Choroid plexus epithelial cell (primary cell): Measurements from ENCODE around the gene CDK14.

Experiments
- DNase-seq: peaks from one replicate; pipeline ENCODE4 v3.0.0-alpha.2; 2010; ENCODE audit warnings: low read depth
- H3K4me3 ChIP-seq: 2 replicates; pipeline ENCODE4 v1.5.1; 2011; ENCODE audit warnings: low read depth, mild to moderate bottlenecking, control low read depth, low read length, moderate library complexity
- TF ChIP-seq, protein P1 (sequence below): conservative IDR thresholded peaks from 2 replicates; pipeline ENCODE4 v1.5.1; 2011; ENCODE audit warnings: low read depth, mild to moderate bottlenecking, control low read depth, inconsistent platforms, low read length, moderate library complexity

Gene CDK14

DNA sequence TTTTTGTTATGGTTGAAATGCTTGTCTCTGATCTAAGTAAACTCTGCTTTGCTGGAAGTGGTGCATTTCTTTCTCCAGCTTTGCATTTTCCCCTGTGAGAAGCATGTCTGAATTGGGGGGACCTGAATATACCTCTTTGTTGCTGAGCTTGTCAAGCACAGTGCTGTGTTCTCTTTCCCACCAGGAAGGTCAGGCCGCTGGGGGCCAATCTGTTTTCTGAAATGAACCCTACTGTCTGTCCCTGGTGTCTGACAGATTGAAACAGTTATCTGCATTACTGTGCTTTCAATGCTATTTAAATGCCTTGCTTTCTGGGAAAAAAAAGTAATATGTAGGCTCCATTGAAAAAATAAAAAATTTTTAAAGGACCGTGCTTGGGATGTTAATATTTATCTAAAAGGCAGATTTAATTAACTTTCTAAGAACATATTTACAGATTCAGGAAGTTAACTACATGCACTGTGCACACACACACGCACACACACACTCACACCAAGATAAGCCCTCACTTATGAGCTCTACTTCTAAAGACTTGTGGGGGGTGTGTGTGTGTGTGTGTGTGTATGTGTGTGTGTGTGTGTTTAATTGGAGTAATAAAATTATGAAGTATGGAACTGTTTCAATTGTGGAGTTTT lies 541.1 kb downstream of the CDK14 start:
- H3K4me3 ChIP-seq = no peak overlapping the region
- DNase-seq = no peak
- TF ChIP-seq, protein P1, sequence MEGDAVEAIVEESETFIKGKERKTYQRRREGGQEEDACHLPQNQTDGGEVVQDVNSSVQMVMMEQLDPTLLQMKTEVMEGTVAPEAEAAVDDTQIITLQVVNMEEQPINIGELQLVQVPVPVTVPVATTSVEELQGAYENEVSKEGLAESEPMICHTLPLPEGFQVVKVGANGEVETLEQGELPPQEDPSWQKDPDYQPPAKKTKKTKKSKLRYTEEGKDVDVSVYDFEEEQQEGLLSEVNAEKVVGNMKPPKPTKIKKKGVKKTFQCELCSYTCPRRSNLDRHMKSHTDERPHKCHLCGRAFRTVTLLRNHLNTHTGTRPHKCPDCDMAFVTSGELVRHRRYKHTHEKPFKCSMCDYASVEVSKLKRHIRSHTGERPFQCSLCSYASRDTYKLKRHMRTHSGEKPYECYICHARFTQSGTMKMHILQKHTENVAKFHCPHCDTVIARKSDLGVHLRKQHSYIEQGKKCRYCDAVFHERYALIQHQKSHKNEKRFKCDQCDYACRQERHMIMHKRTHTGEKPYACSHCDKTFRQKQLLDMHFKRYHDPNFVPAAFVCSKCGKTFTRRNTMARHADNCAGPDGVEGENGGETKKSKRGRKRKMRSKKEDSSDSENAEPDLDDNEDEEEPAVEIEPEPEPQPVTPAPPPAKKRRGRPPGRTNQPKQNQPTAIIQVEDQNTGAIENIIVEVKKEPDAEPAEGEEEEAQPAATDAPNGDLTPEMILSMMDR = no peak

DNA sequence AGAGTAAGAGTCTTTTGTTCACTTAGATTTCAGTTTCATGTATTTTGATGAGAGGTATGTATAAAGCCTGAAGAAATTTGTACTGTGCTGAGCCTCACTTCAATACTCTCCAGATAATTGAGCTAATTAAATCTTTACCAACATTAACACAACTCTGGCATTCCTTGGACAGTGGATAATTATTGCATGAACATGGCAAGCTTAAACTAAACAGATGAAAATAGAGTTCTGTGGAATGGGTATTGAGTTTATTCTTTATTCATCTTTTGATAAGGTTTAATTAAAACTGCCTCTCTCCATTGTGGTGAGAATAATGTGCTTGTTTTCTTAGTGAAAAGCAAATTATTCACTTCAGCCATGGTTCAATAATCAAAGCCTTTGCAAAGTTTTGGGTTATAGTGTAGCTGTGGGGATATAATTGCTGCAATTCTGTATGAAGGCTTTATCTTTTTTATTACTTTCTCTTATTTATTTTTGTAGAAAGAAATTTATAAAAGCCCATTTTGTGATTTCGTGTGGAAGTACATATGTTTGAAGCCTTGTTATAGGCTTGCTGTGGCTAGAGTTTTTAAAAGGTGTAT lies 541.8 kb downstream of the CDK14 start:
- no peak for DNase-seq
- no peak overlapping the region for H3K4me3 ChIP-seq
- TF ChIP-seq, protein P1 = no peak

DNA sequence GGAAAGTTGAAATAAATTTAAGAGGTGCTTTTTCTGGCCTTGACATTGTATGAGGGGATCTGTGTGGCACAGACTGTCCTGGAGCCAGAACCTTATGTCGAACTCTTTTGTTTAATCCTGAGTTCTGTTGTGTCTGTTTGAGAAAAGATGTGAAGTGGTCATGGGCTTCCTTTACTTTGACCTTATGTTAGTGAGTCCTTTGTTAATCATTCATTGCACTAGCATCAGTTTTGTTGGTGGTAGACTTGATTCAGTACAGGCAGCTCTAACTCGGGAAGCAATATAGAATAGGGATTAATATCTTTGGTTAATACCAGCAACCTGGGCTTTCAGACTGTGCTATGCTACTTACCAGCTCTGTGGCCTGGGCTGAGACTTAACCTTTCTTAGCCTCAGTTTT lies 544.2 kb downstream of the CDK14 start:
- H3K4me3 ChIP-seq = no peak overlapping the region
- TF ChIP-seq, protein P1 = no peak
- no peak for DNase-seq

DNA sequence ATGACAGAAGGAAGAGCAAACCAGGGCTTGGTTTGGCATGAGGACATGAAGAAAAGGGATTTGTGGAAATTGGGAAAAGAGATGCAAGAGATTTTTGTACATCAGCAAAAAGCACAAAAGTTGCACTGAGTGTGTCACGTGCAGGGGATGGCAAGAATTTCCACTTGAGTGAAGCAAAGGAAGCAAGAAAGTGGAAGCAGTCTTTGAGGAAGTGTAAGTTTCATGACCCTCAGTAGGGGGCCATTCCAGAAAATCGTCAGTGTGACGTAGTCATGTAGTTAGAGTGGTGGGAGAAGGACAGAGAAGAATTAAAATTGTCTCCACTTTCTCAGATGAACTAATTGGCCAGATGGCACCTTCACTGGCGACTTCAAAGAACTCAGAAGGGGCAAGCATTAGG lies 544.9 kb downstream of the CDK14 start:
- peak; percentile 80 for DNase-seq
- H3K4me3 ChIP-seq = no peak overlapping the region
- TF ChIP-seq, protein P1 = no peak

DNA sequence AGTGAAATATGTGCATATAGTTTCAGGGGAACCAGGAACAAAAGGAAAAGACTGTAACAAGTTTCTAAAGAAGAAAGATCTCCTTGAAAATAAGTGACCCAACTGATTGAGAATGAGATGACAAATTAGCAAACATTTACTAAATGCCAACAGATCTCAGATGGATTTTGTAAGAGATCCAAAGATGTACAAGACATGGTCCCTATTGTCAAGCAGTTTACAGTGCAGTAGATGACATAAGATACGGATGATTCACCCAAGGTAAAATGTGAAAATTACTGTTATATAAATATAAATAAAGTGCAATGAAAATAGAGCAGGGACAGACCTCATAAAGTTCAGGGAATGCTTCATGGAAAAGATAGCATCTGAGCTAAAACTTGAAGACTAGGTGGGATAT lies 546.6 kb downstream of the CDK14 start:
- no peak for DNase-seq
- H3K4me3 ChIP-seq = no peak overlapping the region
- TF ChIP-seq, protein P1 = no peak

DNA sequence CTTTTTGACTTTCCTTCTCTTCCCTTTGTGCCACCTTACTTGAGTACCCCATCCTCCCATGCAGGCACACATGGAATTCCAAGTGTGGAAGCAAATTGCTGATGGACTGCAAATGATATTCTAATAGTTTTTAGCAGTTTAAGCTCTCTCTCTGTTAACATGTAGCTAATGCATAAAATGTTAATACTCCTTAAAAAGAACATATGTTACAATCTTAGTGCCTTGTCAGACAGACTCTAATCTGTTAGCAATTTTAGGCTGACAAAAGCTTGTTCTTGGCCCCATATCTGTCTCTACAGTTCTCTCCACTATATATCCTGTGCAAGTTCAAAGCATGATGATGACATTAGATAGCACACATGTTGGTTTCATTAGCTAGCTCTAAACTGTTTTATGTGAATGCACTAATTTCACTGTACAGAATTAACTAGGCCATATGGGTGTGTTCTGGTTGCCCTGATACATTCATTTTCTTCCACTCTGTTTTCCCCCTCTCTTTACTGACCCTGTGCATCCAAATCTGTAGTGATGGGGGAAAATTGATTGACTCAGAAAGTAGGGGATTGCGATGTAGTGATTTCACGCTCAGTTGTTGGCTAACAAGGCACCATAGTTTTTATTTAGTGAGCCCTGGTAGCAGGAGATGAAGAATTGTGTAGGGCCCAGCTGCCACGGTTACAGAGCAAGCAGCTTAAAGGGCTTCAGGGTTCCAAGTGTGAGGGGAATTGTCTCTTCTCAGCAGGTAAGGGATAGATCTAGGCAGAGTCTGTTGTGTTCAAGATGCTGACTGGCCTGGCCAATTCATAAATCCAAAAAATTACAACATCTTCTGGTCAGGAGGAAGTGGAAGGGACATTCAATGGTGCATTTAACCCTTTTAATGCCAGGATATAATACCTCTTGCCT lies 553.5 kb downstream of the CDK14 start:
- no peak overlapping the region for H3K4me3 ChIP-seq
- TF ChIP-seq, protein P1 = no peak

More for the DNA sequence above, 553.5 kb downstream of the CDK14 start:
- no peak for DNase-seq
